Measurements from ENCODE around the gene U2AF2. TPM values are rescaled to one million over a fixed set of nuclear protein-coding genes. Genes with fewer than 3 reads are reported as not detected.

Gene U2AF2
- total RNA-seq, 3 donors from 2014 or later (not counting 1 experiment from before 2014, with no cell fraction given), result 304 to 322 (median 321) TPM

GRCh38 chr19:55643887-55644176 lies 11.0 kb upstream of the U2AF2 start:
- Histone ChIP-seq H3K36me3 (ENCODE audit: control insufficient read depth, insufficient read depth, low read length) (peaks cover 13% of the 10 kb centered on the region), H3K4me1 (ENCODE audit: control insufficient read depth, insufficient read depth, low read length) (peaks cover 69% of the 10 kb centered on the region), H3K27ac (ENCODE audit: low read length) (peak overlapping the region; percentile 48), H3K4me3 (ENCODE audit: low read length) (peak overlapping the region; percentile 63), H3K9me3 (ENCODE audit: control insufficient read depth, insufficient read depth, low read length) (no peaks in the 10 kb centered on the region), H3K27me3 (ENCODE audit: control insufficient read depth, insufficient read depth, low read length) (no peaks in the 10 kb centered on the region)
- TF ChIP-seq CTCF (IDR thresholded peaks at IDR 0.05), result no peak
- ATAC-seq, result no peak
- no peak for DNase-seq
- Mint-ChIP-seq H3K9me3 (no peaks in the 10 kb centered on the region), H3K36me3 (no peaks in the 10 kb centered on the region), H3K4me1 (peaks cover 33 to 55% of the 10 kb centered on the region in 2 donors), H3K27ac (peak overlapping the region; percentile 80 to 96), H3K4me3 (peak overlapping the region; percentile 96), H3K27me3 (ENCODE audit: low read depth in 2 of 2) (no peaks in the 10 kb centered on the region)
- under 1% methylated on average over 15 of the region's 15 CpGs for WGBS (ENCODE audit: insufficient coverage)
- intact Hi-C loops (cut with micrococcal nuclease), result loop anchor here (2.0 to 5.0 kb wide), 2 partner anchors 37 to 63 kb away; partner anchors contain the start of genes ZNF579 and ZNF865

DNA sequence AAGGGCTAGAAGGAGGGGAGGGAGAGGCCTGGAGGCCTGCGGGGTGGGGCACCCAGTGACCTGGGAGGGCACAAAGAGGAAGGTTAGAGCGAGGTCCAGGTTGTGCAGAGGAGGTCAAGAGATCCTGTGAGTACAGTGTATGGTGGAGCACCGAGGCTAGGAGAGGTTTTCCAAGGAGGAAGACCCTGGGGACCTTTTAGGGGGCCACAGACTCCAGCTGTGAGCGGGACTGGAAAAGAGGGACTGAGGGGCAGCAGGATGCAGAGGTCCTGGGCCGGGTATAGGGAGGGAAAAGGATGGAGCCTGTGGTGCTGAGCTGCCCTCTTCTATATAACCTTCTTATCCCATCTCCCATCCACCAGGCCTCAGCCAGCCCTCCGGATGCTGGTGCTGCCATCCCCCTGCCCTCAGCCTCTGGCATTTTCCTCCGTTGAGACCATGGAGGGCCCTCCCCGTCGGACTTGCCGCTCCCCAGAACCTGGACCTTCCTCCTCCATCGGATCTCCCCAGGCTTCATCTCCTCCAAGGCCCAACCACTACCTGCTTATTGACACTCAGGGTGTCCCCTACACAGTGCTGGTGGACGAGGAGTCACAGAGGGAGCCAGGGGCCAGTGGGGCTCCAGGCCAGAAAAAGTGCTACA lies 10.5 kb upstream of the U2AF2 start:
- H3K27ac ChIP-seq (ENCODE audit: low read length), result peak overlapping the region; percentile 48
- peak overlapping the region; percentile 80 to 96 for H3K27ac Mint-ChIP-seq
- DNase-seq (no peak), ATAC-seq (no peak)
- no peaks in the 10 kb centered on the region for H3K27me3 Mint-ChIP-seq (ENCODE audit: low read depth in 2 of 2)
- peaks cover 33 to 57% of the 10 kb centered on the region in 2 donors for H3K4me1 Mint-ChIP-seq
- intact Hi-C loops (cut with micrococcal nuclease), result loop anchor here (5.0 kb wide), 1 partner anchor 37 kb away; the partner anchor contains the start of gene ZNF865
- 61% methylated on average over 11 of the region's 12 CpGs for WGBS (ENCODE audit: insufficient coverage)
- TF ChIP-seq CTCF (IDR thresholded peaks at IDR 0.05), result no peak
- peaks cover 13% of the 10 kb centered on the region for H3K36me3 ChIP-seq (ENCODE audit: control insufficient read depth, insufficient read depth, low read length)
- H3K4me3 ChIP-seq (ENCODE audit: low read length), result peak overlapping the region; percentile 63
- no peaks in the 10 kb centered on the region for H3K9me3 Mint-ChIP-seq
- H3K4me3 Mint-ChIP-seq, result peak overlapping the region; percentile 96
- no peaks in the 10 kb centered on the region for H3K27me3 ChIP-seq (ENCODE audit: control insufficient read depth, insufficient read depth, low read length)
- H3K36me3 Mint-ChIP-seq, result no peaks in the 10 kb centered on the region
- H3K9me3 ChIP-seq (ENCODE audit: control insufficient read depth, insufficient read depth, low read length), result no peaks in the 10 kb centered on the region
- peaks cover 69% of the 10 kb centered on the region for H3K4me1 ChIP-seq (ENCODE audit: control insufficient read depth, insufficient read depth, low read length)

GRCh38 chr19:55644842-55645511 lies 9.9 kb upstream of the U2AF2 start:
- Mint-ChIP-seq H3K4me1 (peaks cover 33 to 58% of the 10 kb centered on the region in 2 donors), H3K36me3 (no peaks in the 10 kb centered on the region), H3K27me3 (ENCODE audit: low read depth in 2 of 2) (peaks cover 0 to 3% of the 10 kb centered on the region in 2 donors), H3K9me3 (no peaks in the 10 kb centered on the region), H3K4me3 (peak overlapping the region; percentile 96), H3K27ac (peak overlapping the region; percentile 80 to 96)
- Histone ChIP-seq H3K36me3 (ENCODE audit: control insufficient read depth, insufficient read depth, low read length) (peaks cover 13% of the 10 kb centered on the region), H3K9me3 (ENCODE audit: control insufficient read depth, insufficient read depth, low read length) (no peaks in the 10 kb centered on the region), H3K4me3 (ENCODE audit: low read length) (no peak overlapping the region), H3K4me1 (ENCODE audit: control insufficient read depth, insufficient read depth, low read length) (peaks cover 66% of the 10 kb centered on the region), H3K27me3 (ENCODE audit: control insufficient read depth, insufficient read depth, low read length) (no peaks in the 10 kb centered on the region), H3K27ac (ENCODE audit: low read length) (no peak overlapping the region)
- intact Hi-C loops (cut with micrococcal nuclease), result loop anchor here (5.0 kb wide), 1 partner anchor 38 kb away; the partner anchor contains the start of gene ZNF865
- DNase-seq (no peak), ATAC-seq (no peak)
- TF ChIP-seq CTCF (IDR thresholded peaks at IDR 0.05), result no peak
- WGBS (ENCODE audit: insufficient coverage), result 89% methylated on average over 28 of the region's 28 CpGs

Data from natural killer cell (primary cell).